Muscle of leg (tissue), 11 donors: ENCODE measurements around the gene CS. TPM values are rescaled to one million over a fixed set of nuclear protein-coding genes. Genes with fewer than 3 reads are reported as not detected.

Experiments
- DNase-seq: peaks from one replicate; pipeline ENCODE4 v3.0.0; 2013
- H3K27ac ChIP-seq: one replicate; pipeline ENCODE4 v1.5.1; 2013; ENCODE audit warnings: mild to moderate bottlenecking, low read length, control low read depth
- H3K27me3 ChIP-seq: one replicate; pipeline ENCODE4 v1.6.1; 2013; ENCODE audit warnings: low read length; ENCODE audit not compliant: control insufficient read depth, insufficient read depth
- H3K36me3 ChIP-seq: one replicate; pipeline ENCODE4 v1.6.1; 2013; ENCODE audit warnings: low read length; ENCODE audit not compliant: control insufficient read depth, insufficient read depth
- H3K4me1 ChIP-seq: one replicate; pipeline ENCODE4 v1.6.1; 2013; ENCODE audit warnings: low read length; ENCODE audit not compliant: control insufficient read depth, insufficient read depth
- H3K4me3 ChIP-seq: one replicate; pipeline ENCODE4 v1.5.1; 2013; ENCODE audit warnings: low read length, control low read depth
- H3K9me3 ChIP-seq: replicated peaks from 2 replicates; pipeline ENCODE4 v1.6.1; 2013; ENCODE audit warnings: low read depth, low read length; ENCODE audit not compliant: control insufficient read depth
- WGBS: methylation state at CpG from one replicate; pipeline ENCODE4 v1.1.5; 2013; ENCODE audit warnings: missing lambda C conversion rate; ENCODE audit not compliant: insufficient coverage; 5-methylcytosine and 5-hydroxymethylcytosine counted together
- polyA plus RNA-seq, 8 donors: library from polyadenylated mRNA; unstranded; fragments of 120-200 nt; gene quantifications; one replicate each; pipeline versions ENCODE4 v1.2.1 to v1.2.3, GENCODE V29; 2013; ENCODE audit warnings: inconsistent platforms in 1 of 8, low replicate concordance in 1 of 8; ENCODE audit not compliant: insufficient read length in 8 of 8, insufficient read depth in 1 of 8
- total RNA-seq: library from RNA; stranded (reverse); fragments of 120-200 nt; gene quantifications from one replicate; pipeline ENCODE4 v1.2.4, GENCODE V29; 2013

Gene CS
- total and polyA plus RNA-seq, 9 donors: 93.5 to 252 (median 210) TPM

DNA sequence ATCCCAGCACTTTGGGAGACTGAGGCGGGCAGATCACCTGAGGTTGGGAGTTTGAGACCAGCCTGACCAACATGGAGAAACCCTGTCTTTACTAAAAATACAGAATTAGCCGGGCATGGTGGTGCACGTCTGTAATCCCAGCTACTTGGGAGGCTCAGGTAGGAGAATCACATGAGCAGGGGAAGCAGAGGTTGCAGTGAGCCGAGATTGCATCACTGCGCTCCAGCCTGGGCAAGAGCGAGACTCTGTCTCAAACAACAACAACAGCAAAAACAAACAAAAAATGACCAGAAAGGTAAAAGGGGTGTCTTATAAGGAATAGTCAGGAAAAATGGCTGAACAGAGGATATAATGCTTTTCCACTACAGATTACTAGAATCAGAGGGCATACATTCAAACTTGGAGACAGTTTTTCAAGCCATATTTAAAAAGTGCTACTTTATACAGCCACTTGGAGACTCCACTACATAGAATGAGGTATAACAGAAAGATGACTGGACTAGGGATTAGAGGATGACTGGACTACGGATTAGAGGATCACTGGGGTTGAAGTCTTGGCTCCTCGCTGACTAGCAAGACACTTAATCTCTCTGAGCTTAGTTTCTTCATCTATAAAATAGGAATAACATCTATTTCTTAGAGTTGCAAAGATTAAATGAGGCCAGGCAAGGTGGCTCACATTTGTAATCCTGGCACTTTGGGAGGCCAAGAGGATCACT lies 4.9 kb upstream of the CS start:
- Histone ChIP-seq H3K9me3 (no peaks in the 10 kb centered on the region), H3K4me1 (peaks cover 12% of the 10 kb centered on the region), H3K27me3 (no peaks in the 10 kb centered on the region), H3K4me3 (no peak overlapping the region), H3K27ac (no peak overlapping the region), H3K36me3 (peaks cover 40% of the 10 kb centered on the region)
- WGBS: no CpG with 5 or more reads among the region's 8 CpGs
- no peak for DNase-seq

- H3K36me3 ChIP-seq: peaks cover 35% of the 10 kb centered on the region
- H3K27ac ChIP-seq: no peak overlapping the region
- DNase-seq: no peak
- no peaks in the 10 kb centered on the region for H3K9me3 ChIP-seq
- H3K4me3 ChIP-seq: no peak overlapping the region
- no peaks in the 10 kb centered on the region for H3K27me3 ChIP-seq
- no CpG with 5 or more reads among the region's 3 CpGs for WGBS
- peaks cover 13% of the 10 kb centered on the region for H3K4me1 ChIP-seq
Measured at GRCh38 chr12:56304276-56304675, 4.1 kb upstream of the CS start.

GRCh38 chr12:56300644-56301464 lies 724 bp upstream of the CS start:
- no peaks in the 10 kb centered on the region for H3K9me3 ChIP-seq
- H3K27ac ChIP-seq: peak overlapping the region; percentile 98
- peak overlapping the region; percentile 77 for H3K4me3 ChIP-seq
- no peaks in the 10 kb centered on the region for H3K27me3 ChIP-seq
- peak; percentile 22 for DNase-seq
- H3K36me3 ChIP-seq: peaks cover 36% of the 10 kb centered on the region
- 40% methylated on average over 16 of the region's 21 CpGs for WGBS
- peaks cover 23% of the 10 kb centered on the region for H3K4me1 ChIP-seq

GRCh38 chr12:56299308-56299852 lies 750 bp downstream of the CS start:
- 2% methylated on average over 9 of the region's 10 CpGs for WGBS
- H3K4me3 ChIP-seq: peak overlapping the region; percentile 77

GRCh38 chr12:56298828-56299227 lies 1.3 kb downstream of the CS start:
- no peak for DNase-seq
- WGBS: no CpG with 5 or more reads among the region's 5 CpGs
- peaks cover 23% of the 10 kb centered on the region for H3K4me1 ChIP-seq
- H3K9me3 ChIP-seq: no peaks in the 10 kb centered on the region
- H3K27ac ChIP-seq: peak overlapping the region; percentile 98
- H3K27me3 ChIP-seq: no peaks in the 10 kb centered on the region
- H3K36me3 ChIP-seq: peaks cover 33% of the 10 kb centered on the region
- H3K4me3 ChIP-seq: peak overlapping the region; percentile 77

More at GRCh38 chr12:56299308-56299852, 750 bp downstream of the CS start:
- Histone ChIP-seq H3K4me1 (peaks cover 23% of the 10 kb centered on the region), H3K27me3 (no peaks in the 10 kb centered on the region), H3K27ac (peak overlapping the region; percentile 98), H3K36me3 (peaks cover 38% of the 10 kb centered on the region), H3K9me3 (no peaks in the 10 kb centered on the region)
- no peak for DNase-seq

DNA sequence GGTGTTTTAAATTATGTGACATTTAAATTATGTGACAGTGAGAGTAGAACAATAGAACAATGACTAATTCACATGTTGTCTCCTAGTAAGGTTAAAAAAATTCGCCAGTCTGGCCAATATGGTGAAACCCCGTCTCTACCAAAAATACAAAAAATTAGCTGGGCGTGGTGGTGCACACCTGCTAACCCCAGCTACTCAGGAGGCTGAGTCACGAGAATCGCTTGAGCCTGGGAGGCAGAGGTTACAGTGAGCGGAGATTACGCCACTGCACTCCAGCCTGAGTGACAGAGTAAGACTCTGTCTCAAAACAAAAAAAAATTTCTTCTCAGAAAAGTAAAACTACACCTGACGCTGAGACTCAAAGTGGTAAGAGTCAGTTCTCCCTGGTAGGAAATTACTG lies 2.7 kb downstream of the CS start:
- DNase-seq: no peak
- Histone ChIP-seq H3K27ac (no peak overlapping the region), H3K4me3 (no peak overlapping the region), H3K36me3 (peaks cover 33% of the 10 kb centered on the region), H3K27me3 (no peaks in the 10 kb centered on the region), H3K4me1 (peaks cover 23% of the 10 kb centered on the region), H3K9me3 (no peaks in the 10 kb centered on the region)
- 90% methylated on average over 4 of the region's 8 CpGs for whole genome bisulfite sequencing

DNA sequence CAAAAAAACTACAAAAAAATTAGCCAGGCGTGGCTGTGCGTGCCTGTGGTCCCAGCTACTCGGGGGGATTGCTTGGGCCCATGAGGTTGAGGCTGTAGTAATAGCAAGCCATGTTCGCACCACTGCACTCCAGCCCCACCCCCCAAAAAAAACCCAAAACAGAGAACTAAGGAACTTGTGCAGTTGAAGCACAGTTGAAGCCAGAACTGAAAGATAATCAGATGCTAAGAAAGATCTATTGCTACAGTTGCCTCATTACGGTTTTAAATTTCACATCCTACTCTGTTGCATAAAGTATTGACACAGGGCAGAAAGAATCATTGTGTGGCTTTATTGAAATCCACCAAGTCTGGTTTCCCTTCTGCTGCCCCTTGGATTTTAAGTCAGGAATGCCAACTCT lies 3.8 kb downstream of the CS start:
- no peak for DNase-seq
- H3K36me3 ChIP-seq: peaks cover 35% of the 10 kb centered on the region
- WGBS: 33% methylated on average over 1 of the region's 5 CpGs
- no peak overlapping the region for H3K4me3 ChIP-seq
- peaks cover 19% of the 10 kb centered on the region for H3K4me1 ChIP-seq
- H3K27ac ChIP-seq: no peak overlapping the region
- H3K27me3 ChIP-seq: no peaks in the 10 kb centered on the region
- H3K9me3 ChIP-seq: no peaks in the 10 kb centered on the region

GRCh38 chr12:56293795-56294194 lies 6.3 kb downstream of the CS start:
- no peak overlapping the region for H3K27ac ChIP-seq
- WGBS: 88% methylated on average over 4 of the region's 5 CpGs
- no peak for DNase-seq
- no peaks in the 10 kb centered on the region for H3K27me3 ChIP-seq
- no peaks in the 10 kb centered on the region for H3K9me3 ChIP-seq
- H3K4me1 ChIP-seq: peaks cover 6% of the 10 kb centered on the region
- H3K4me3 ChIP-seq: no peak overlapping the region
- H3K36me3 ChIP-seq: peaks cover 39% of the 10 kb centered on the region

GRCh38 chr12:56288705-56289387 lies 11.3 kb downstream of the CS start:
- DNase-seq: no peak
- H3K27ac ChIP-seq: no peak overlapping the region
- H3K4me3 ChIP-seq: no peak overlapping the region
- no peaks in the 10 kb centered on the region for H3K27me3 ChIP-seq
- 60% methylated on average over 1 of the region's 3 CpGs for WGBS
- H3K36me3 ChIP-seq: peaks cover 37% of the 10 kb centered on the region
- H3K4me1 ChIP-seq: no peaks in the 10 kb centered on the region
- no peaks in the 10 kb centered on the region for H3K9me3 ChIP-seq
